Epithelial cell of proximal tubule (primary cell): ENCODE data around the gene SLC38A2. TPM values are rescaled to one million over a fixed set of nuclear protein-coding genes. Genes with fewer than 3 reads are reported as not detected.

Experiments used
- DNase-seq: peaks from one replicate; pipeline ENCODE4 v3.0.0-alpha.2; 2011; ENCODE audit warnings: low read depth
- H3K4me3 ChIP-seq: 2 replicates; pipeline ENCODE4 v1.5.1; 2011; ENCODE audit warnings: low read depth, mild to moderate bottlenecking, low read length
- CTCF ChIP-seq: conservative IDR thresholded peaks from 2 replicates; pipeline ENCODE4 v1.5.1; 2012; ENCODE audit warnings: low read depth, mild to moderate bottlenecking, low read length
- total RNA-seq: library from RNA; depleted of rRNA; stranded (reverse); fragments of >200 nt; gene quantifications from 2 replicates; pipeline ENCODE4 v1.2.3, GENCODE V29; 2015

SLC38A2 gene
- total RNA-seq, 1 donor from 2014 or later = 163 TPM

DNA sequence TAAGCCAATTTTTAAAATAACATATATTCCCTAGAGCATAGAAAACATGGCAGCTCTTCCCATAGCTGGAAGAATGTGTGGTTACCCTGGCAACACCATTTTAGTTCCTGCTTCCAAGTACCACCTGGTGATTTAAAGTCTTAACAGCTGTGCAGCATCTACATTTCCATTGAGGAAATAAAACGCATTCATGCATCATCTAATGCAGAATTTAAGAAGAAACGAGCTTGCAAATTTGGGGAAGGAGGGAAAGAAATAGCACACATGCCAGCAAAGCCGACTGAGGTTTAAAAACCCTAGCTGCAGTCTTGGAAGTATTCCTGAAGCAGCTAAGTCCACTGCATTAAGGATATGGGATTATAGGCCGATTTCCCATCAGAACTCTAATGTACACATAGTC lies 22.8 kb upstream of the SLC38A2 start:
- no peak for TF ChIP-seq CTCF
- DNase-seq = no peak
- H3K4me3 ChIP-seq = no peak overlapping the region

DNA sequence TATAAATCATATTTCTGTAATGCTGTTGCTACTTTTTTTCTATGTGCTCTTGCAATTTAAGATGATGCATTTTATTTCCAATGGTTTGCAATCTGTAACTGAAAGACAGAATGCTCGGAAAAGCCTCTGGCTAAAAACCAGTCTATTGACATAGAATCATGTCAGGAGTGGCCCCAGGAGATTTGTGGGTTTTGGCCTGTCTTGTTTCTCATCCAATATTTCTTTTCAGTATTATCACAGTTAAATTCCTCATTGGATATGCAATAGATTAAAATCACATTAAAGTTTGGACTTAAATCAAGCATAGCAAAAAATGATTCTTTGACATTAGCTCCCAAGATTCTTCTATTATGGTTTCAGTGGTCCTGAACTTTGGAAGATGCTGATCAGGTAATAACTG lies 19.1 kb upstream of the SLC38A2 start:
- no peak for TF ChIP-seq CTCF
- DNase-seq = no peak
- no peak overlapping the region for H3K4me3 ChIP-seq

DNA sequence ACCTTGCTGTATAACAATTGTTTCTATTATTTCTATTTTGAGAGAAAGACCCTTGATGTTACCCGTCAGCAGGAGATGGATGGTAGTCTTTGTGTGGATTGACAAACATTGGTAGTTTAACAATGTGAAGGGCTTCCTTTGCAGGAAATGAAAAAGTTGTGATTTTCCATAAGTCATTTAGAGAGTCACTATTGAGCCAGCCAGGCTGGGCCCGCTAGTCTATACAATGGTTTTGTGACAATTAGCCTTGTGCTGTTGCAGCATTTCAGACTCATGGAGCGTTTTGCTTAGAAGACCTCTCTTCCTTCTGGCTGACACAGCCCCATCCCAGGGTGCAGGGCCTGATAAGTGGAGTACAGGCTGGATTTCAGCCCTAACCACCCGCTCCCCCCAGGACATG lies 18.3 kb upstream of the SLC38A2 start:
- TF ChIP-seq CTCF = no peak
- DNase-seq = no peak
- H3K4me3 ChIP-seq = no peak overlapping the region

- no peak for TF ChIP-seq CTCF
- no peak for DNase-seq
- H3K4me3 ChIP-seq = no peak overlapping the region
Measured at GRCh38 chr12:46390304-46390703, 17.7 kb upstream of the SLC38A2 start.

DNA sequence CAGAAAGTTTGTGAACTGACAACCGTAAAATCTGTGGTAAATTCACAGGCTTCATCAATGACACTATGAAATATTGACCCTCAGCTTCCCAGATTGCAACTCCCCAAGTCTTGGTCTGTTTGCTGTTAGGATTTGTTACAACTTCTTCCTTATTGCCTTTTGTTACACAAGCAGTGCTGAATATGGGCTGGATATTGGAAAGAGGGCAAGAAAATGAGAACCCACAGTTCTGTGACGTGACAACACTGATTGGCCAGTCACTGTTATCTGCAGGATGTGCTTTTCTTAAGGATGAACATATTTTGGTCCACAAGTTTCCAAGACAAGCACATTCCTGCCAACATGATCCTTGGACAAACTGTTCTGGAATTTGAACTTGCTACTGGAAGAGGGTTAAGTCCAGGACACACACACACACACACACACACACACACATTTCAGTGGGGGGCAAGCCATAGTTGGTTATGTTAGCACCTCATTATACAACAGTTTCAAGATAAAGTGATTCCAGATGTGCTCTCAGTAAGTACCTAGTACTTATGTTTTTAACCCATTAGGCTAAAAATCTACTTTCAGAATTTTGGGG lies 16.6 kb upstream of the SLC38A2 start:
- no peak for TF ChIP-seq CTCF
- H3K4me3 ChIP-seq = no peak overlapping the region
- DNase-seq = no peak

DNA sequence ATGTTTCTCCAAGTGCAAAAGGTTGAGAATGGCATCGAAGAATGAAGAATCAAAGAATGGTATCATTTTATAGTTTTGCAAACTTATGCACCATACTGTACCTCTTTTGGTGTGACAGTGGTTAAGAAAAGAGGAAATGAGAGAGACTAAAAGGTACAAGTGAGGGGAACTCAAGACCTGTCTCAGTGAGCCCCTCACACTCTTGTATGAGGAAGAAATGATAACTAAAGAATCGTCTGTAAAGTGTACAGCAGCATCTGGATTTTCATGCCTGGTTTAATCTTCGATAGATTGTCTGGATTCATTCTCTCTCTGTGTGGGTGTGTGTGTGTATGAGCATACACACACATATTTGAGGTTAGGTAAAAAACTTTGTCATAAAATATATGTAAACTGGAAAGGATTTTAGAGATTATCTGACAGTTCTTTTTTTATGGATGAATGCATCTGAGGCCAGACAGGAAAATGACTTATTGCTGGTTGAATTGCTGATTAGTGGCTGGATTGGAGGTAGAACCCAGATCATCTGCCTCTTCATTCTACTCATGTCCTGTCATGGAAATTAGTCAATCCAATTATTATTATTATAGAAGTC lies 16.0 kb upstream of the SLC38A2 start:
- TF ChIP-seq CTCF = no peak
- no peak for DNase-seq
- no peak overlapping the region for H3K4me3 ChIP-seq

GRCh38 chr12:46387670-46388069 lies 15.1 kb upstream of the SLC38A2 start:
- TF ChIP-seq CTCF = no peak
- H3K4me3 ChIP-seq = no peak overlapping the region
- DNase-seq = no peak
